ENCODE results near the gene NAT16.

The NAT16 gene

GRCh38 chr7:101165075-101165957, 14.8 kb downstream of the NAT16 start, which contains the start of gene VGF:
Gene VGF (minus strand): TSS chr7:101165569. CDS start chr7:101164843, 726 bp downstream.
- TF ChIP-seq REST (IDR thresholded peaks at IDR 0.05; ENCODE audit: insufficient replicate concordance, low read depth): peak; percentile 99
- no peak for TF ChIP-seq GABPA (IDR thresholded peaks at IDR 0.05; ENCODE audit: low read depth)
- peak; percentile 49; the same call in 1 of the 2 replicates for TF ChIP-seq SPI1 (IDR thresholded peaks at IDR 0.05; ENCODE audit: borderline replicate concordance, low read depth)
- Histone ChIP-seq H3K27me3 (ENCODE audit: insufficient read depth, poor library complexity, severe bottlenecking) (peaks cover 52% of the 10 kb centered on the region), H3K4me3 (replicated peaks; ENCODE audit: insufficient read depth, low read length) (peak within 1 kb of the TSS; percentile 24), H3K27ac (replicated peaks) (no peak within 1 kb of the TSS)
- DNase-seq (ENCODE audit: low read depth in 1 of 2, low spot score in 1 of 2): peak; percentile 86 to 93

GRCh38 chr7:101164071-101164840, 15.8 kb downstream of the NAT16 start:
- peak overlapping the region; percentile 32; the same call in 1 of the 2 replicates for H3K4me3 ChIP-seq (replicated peaks; ENCODE audit: insufficient read depth, low read length)
- TF ChIP-seq REST (IDR thresholded peaks at IDR 0.05; ENCODE audit: insufficient replicate concordance, low read depth) (peak; percentile 92), GABPA (IDR thresholded peaks at IDR 0.05; ENCODE audit: low read depth) (no peak)
- H3K27me3 ChIP-seq (ENCODE audit: insufficient read depth, poor library complexity, severe bottlenecking): peaks cover 43% of the 10 kb centered on the region
- no peak for DNase-seq (ENCODE audit: low read depth in 1 of 2, low spot score in 1 of 2)
- H3K27ac ChIP-seq (replicated peaks): no peak overlapping the region

- Histone ChIP-seq H3K4me3 (replicated peaks; ENCODE audit: insufficient read depth, low read length) (peak overlapping the region; percentile 32), H3K27ac (replicated peaks) (no peak overlapping the region), H3K27me3 (ENCODE audit: insufficient read depth, poor library complexity, severe bottlenecking) (peaks cover 35% of the 10 kb centered on the region)
- TF ChIP-seq REST (IDR thresholded peaks at IDR 0.05; ENCODE audit: insufficient replicate concordance, low read depth) (no peak), GABPA (IDR thresholded peaks at IDR 0.05; ENCODE audit: low read depth) (no peak), SPI1 (IDR thresholded peaks at IDR 0.05; ENCODE audit: borderline replicate concordance, low read depth) (no peak), CTCF (IDR thresholded peaks at IDR 0.05; ENCODE audit: insufficient read depth, low read length) (no peak), POLR2AphosphoS5 (IDR thresholded peaks at IDR 0.05; ENCODE audit: low read depth) (no peak)
- DNase-seq (ENCODE audit: low read depth in 1 of 2, low spot score in 1 of 2): peak in 1 of 2 experiments; percentile 40
These were observed 16.6 kb downstream of the NAT16 start for GRCh38 chr7:101163279-101164070.
